CD4-positive, alpha-beta T cell treated with Interleukin-10 for 1 hour (primary cell): Measurements from ENCODE around the gene GLB1L2.

Experiments
- DNase-seq: peaks from one replicate; pipeline ENCODE4 v3.0.0-alpha.2; 2020

The GLB1L2 gene

DNA sequence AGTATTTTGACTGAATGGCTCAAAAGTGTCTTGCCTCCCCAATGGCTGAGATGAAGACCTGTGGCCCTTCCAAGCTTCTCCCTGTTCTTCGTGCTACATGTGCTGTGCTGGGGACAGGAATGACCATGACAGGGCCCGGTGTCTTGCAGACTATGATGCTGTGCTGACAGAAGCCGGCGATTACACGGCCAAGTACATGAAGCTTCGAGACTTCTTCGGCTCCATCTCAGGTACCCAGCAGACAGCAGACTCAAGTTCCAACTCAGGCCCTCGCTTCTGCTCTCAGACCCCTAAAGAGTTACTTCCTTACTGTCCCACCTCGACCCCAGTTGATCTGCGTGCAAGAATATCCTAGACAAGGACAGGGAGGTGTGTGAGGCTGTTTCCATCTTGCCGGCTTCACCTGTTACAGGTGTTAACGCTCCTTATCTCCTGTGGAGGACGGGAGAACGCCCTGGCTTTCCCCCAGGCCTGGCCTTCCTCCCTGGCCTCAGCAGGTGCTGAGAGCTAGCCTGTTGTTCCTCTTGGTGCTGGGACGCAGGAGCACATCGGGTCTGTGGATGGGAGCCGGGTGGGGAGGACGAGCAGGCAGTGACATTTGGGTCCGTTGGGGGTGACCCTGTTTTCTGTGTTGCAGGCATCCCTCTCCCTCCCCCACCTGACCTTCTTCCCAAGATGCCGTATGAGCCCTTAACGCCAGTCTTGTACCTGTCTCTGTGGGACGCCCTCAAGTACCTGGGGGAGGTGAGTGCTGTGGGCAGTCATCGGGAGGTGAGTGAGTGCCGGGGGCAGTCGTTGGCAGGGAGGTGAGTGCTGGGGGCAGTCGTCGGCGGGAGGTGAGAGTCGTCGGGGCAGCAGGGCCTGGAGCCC is 38.1 kb downstream of the GLB1L2 start:
- no peak for DNase-seq

DNA sequence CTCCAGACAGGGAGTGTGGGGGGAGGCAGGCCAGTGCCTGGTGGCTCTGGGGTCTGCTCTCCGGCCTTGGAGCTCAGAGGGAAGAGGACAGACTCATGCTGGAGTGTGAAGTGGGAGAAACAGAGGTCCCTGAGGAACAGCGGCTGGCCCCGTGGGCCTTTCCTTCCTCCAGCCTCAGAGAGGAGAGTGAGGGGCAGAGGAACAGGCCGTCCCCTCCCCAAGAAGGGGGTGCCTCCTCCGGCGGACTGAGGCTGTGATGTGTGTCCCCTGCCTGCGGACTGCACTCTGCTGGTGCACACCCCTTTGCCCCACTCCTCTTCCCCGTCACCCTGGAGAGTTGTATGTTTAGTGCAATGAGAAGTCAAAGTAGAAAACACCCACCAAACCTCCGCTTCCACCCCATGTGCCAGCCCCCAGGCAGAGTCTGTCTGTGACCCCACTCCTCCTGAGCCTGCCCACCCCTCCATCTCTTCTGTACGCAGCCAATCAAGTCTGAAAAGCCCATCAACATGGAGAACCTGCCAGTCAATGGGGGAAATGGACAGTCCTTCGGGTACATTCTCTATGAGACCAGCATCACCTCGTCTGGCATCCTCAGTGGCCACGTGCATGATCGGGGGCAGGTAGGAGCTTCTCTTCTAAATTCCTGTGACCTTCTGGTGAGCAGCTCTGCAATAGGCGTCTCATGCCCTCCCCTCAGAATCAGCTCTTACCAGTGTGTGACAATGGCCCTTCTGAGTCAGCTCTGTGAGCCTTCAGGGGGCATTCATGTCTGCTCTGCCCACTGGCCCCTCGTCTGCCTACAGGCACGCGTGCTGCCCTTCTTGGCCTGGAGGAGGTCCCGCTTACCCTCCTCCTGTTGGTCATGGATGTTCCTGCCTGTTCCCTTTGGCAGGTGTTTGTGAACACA is 39.0 kb downstream of the GLB1L2 start:
- no peak for DNase-seq

DNA sequence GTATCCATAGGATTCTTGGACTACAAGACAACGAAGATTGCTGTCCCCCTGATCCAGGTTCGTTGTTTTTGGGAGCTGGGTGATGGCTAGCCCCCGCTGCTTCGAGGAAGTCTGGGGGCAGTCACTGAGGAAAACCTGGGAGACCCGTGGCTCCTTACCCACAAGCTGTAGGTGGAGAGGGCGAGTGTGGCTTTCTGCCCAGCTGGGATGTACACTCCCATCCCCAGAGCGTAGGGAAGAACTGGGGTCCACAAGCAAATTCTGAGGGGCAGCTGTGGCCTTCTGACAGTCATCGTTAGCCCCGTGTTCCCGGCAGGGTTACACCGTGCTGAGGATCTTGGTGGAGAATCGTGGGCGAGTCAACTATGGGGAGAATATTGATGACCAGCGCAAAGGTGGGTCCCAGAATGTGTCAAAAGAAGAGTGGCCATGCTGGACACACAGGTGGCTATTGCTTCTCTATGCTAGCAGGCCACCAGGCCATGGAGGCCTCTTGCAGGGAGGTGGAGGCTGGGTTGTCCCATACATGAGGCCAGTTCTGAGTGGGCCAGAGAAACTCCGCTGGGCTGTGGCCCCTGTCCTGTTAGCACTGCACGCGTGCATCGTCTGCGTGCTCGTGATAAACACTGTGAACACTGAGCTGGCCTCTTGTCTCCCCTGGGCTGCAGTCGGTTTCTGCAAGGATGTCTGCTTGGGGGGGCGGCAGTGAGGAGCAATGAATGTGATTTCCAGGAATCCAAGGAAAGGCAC is 39.8 kb downstream of the GLB1L2 start:
- DNase-seq: no peak

DNA sequence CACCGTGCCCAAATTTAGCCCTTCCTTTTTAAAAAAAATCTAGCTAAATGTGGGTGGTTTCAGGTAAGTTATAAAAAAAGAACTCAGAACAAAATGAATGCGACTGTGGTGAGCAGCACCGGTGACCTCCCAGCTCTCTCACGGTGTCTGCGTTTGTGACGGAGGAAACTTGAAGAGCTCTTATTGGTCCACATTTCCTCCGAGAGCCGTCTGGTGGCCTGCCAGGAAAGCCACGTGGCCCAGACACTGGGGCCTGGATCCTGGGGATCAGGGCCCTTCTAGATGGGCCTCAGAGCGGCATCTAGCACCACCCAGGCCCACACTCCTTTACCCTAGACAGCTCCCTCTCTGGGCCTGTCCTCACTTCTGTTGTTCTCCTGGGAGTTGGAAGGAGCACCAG is 40.7 kb downstream of the GLB1L2 start:
- no peak for DNase-seq

DNA sequence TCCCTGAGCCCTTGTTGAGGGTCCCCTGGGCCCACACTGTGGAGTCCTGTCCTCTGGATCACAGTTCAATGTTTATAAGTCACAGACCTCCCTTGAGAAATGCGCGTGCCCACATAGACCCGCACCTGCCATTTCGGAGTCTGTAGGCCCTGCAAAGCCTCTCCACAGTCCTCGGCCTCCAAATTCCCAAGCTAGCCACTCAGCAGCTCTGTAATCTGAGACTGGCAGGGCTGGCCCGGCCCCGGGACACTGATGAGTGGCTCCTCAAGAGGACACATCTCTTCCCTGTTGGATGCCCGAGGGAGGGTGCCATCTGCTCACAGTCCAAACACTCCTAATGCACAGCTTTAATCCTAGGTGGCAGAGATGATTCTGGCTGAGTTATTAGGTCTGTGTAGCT is 41.2 kb downstream of the GLB1L2 start:
- no peak for DNase-seq

DNA sequence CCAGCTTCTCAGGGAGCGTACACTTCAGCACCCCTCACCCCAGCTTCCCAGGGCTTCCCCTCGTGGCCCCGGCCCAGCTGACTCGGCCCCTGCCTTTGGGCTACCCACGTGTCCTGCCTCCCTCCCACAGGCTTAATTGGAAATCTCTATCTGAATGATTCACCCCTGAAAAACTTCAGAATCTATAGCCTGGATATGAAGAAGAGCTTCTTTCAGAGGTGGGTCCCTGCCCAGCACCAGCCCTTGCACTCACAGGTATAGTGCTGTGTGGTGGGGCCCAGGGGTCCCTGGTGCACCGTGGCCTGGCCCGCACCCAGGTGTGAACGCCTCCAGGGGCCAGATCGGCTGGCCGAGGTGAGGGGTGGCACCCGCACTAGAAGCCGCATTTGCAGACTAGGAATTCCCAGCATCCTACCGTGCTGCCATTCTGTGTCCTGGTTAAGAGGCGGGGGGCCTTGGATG is 41.8 kb downstream of the GLB1L2 start:
- DNase-seq: no peak

DNA sequence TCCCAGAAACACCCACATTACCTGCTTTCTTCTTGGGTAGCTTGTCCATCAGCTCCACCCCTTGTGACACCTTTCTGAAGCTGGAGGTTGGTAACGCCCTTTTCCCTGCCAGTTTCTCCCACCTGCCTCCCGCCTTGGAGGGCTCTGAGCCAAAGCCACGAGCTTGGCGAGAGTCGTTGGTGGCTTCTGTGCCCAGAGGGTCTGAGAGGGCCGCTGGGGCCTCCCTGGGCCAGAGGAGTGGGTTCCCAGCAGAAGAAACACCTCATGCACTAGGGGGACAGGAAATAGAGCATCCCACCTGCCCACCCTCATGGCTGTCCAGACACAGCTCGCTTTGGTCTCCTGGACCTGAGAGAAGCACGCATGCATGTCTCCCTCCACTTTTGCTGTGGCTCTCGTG is 42.4 kb downstream of the GLB1L2 start:
- no peak for DNase-seq

DNA sequence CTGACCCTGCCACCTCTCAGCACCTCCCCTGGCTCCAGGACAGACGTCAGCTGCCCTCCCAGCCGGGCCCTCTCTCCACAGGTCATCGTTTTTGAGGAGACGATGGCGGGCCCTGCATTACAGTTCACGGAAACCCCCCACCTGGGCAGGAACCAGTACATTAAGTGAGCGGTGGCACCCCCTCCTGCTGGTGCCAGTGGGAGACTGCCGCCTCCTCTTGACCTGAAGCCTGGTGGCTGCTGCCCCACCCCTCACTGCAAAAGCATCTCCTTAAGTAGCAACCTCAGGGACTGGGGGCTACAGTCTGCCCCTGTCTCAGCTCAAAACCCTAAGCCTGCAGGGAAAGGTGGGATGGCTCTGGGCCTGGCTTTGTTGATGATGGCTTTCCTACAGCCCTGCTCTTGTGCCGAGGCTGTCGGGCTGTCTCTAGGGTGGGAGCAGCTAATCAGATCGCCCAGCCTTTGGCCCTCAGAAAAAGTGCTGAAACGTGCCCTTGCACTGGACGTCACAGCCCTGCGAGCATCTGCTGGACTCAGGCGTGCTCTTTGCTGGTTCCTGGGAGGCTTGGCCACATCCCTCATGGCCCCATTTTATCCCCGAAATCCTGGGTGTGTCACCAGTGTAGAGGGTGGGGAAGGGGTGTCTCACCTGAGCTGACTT is 43.2 kb downstream of the GLB1L2 start:
- DNase-seq: no peak

DNA sequence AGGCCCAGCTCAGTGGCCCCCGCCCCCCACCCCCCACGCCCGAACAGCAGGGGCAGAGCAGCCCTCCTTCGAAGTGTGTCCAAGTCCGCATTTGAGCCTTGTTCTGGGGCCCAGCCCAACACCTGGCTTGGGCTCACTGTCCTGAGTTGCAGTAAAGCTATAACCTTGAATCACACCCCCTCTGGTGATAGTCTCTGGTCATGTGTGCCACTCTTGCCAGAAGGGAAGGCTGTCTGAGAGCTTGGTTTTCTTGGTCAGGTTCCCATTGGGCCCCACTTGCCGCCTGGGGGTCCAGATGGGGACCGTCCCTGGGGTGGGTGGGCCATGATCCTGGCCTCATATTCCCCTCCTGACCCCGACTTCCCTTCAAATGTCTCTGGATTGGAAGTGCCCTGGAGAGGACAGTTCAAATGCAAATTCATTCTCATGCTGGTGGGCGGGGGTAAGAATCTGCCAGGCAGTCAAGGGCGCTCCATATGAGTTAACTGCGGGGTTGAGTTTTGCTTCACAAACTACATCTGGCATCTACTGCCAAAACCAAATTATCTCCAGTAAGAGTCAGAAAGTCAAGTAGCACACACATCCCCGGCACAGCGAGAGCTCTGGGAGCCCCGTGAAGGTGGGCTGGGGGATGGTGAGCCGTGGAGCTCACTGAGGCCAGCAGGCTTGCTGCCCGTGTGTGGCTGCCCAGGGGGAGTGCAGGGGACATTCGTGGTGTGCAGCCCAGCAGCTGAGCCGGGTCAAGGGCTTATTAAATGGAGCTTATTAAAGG is 44.5 kb downstream of the GLB1L2 start:
- DNase-seq: no peak

DNA sequence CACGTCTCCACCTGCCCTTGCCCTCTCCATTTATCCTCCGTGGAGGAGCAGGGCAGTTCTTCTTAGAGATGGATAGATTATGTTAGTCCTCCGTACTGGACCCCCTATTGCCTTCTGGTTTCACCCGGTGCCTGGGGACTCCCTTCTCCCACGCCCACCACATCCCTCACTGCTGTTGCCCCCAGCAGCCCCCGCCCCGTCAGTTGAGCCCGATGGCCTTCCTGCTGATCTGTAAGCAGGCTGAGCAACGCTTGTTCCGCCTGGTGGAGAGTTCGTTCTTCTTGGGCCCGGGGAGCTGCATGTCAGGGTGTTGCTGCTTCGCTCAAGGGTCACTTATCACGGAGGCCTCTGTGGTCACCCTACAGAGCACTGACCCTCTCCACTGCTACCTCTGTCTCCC is 46.1 kb downstream of the GLB1L2 start:
- DNase-seq: no peak

DNA sequence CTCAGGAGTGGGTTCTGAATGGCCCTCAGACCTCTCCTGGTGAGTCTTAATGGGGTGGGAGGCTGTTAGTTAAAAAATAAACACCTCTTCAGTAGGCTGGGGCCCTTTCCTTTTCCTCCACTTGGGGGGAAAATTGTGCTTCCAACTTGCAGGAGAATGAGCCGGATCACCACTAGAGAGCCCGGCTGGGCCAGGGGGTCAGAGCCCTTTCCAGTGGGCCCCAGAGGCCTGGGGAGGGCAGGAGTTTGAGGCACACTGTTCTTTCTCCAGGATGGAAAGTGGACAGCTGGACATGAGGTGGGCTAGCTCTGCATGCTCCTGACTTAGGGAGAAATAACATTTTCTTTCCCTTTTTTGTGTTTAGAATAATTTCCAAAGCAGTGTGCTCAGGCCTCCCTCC is 47.5 kb downstream of the GLB1L2 start:
- DNase-seq: no peak

DNA sequence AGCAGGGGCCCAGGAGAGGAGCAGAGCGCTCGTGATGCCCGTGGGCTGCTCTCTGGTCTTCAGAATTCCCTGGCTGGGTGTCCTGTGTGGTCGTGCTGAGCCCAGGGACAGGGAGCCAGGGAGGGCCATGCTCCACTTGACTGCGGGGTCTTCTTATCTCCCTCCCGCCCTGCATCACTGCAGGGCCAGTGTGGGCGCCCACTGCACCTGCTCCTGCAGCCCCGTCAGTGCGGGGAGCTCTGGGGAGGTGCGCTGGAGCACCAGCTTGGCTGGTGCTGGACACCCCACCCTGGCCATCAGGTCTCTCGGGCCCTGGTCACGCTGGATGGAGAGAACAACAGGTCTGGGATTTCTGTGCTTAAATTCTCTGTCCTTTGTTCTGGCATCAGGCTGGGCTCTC is 48.4 kb downstream of the GLB1L2 start:
- no peak for DNase-seq

DNA sequence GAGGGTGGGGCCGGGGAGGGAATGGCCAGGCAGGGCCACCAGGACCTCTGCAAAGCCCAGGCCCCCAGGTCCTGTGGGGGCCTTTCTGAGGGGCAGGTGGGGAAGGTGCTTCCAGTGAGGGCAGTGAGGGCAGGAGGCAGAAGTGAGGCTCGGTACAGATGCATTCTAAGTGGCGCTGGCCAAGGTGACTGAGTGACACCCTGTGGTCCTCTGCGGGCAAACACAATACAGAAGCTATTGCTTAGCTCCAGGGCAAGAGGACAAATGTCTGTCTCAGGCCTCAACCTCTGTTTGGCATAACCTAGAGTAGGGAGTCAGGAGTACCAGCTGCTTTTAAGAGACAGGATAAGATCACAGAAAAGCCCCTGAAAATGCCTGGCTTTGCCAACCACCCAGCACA is 49.0 kb downstream of the GLB1L2 start:
- DNase-seq: no peak

DNA sequence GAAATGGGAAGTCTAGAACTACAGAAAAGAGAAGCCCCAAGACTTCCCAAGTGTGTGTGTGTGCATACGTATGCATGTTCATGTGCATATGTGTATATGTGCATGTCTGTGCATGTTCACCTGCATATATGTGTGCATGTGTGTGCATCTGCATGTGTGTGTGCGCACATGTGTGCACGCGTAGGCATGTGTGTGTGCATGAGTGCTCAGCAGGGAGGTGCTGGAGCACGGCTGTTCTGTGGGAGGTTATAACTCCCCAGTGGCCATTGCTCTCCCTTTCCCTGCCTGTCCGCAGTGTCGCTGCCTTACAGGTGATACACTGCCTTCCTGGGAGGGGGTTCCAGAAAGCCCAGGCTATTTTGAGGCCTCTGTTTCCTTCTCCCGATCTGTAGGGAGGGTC is 50.5 kb downstream of the GLB1L2 start:
- no peak for DNase-seq

DNA sequence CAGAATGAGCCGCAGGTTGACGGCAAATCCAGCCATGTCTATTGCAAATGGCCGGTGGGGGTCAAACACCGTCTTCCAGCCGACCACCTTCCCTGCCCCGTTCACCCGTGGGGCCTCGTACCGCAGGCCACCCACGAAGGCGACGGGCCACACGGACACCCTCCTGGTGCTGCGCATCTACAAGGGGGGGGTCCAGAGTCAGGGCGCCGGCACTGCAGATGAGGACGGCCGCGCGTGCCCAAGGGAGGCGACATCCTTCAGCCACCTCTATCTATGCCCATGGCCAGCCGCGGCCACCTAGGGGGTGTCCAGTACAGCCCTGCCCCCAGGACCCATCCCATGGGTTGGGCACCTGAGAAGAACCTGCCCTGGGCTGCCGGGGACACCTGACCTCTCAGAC is 51.0 kb downstream of the GLB1L2 start:
- no peak for DNase-seq

DNA sequence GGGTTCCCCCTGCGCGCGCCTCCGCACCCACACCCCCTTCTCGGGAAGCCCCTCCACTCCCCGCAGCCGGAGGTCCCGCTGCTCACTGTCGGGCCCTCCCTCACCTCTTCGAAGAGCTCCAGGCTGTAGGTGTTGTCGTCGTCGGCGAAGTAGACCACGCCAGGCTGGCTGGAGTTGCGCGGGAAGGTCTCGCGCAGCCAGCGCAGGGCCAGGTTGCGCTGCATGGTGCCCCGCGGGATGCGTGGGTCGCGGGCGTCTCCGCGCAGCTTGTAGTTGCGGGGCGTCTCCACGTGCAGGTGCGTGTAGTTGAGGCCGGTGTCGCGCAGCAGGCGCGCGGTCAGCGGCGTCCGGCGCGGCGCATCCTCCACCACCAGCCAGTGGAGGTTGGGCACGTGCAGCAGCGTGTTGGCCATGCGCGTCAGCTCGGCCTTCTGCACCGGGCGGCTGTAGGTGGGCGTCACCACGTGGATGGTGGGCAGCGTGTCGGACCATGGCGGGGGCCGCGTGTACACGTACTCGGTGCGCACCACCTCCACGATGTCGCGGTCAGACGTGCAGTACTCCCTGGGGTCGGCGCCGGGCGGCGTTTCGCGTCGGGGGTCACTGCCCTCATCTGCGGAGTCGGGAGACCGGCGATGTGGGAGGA is 51.9 kb downstream of the GLB1L2 start:
- no peak for DNase-seq

DNA sequence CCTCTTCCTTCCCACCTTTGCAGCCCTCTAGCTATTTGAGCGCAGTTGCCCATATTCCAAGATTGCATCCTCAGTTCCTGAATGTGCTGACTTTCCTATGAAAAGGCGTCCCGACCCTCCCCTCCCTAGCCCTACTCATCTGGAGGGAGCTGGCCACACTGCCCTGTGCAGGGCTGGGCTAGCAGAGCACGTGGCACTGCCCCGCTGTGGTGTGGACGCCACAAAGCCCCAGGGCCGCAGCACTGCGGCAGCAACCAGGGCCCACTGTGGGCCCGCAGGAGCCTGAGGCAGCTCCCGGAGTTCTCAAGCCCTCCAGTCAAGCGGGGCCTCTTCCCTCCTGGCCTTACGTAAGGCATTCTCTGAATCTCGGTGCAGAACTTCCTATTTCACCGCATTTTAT is 52.6 kb downstream of the GLB1L2 start:
- no peak for DNase-seq

DNA sequence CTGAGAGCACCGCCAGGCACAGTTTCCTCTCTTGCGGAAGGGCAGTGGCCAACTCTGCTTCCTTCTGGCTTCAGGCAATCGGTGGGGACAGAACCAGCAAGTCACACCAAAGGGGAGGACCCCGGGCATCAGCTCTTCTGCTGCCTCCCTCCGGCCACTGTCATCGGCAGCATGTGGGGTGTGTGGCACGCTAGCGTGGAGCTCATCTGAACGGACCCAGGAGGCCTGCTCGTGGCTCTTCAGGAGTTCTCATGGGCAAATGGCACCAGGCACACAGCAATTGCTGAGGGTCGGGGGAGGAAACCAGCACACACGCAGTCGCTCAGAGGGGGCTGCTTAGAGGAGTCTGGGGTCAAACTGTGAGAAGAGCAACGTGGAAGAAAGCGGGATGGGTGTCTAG is 53.4 kb downstream of the GLB1L2 start:
- DNase-seq: no peak

DNA sequence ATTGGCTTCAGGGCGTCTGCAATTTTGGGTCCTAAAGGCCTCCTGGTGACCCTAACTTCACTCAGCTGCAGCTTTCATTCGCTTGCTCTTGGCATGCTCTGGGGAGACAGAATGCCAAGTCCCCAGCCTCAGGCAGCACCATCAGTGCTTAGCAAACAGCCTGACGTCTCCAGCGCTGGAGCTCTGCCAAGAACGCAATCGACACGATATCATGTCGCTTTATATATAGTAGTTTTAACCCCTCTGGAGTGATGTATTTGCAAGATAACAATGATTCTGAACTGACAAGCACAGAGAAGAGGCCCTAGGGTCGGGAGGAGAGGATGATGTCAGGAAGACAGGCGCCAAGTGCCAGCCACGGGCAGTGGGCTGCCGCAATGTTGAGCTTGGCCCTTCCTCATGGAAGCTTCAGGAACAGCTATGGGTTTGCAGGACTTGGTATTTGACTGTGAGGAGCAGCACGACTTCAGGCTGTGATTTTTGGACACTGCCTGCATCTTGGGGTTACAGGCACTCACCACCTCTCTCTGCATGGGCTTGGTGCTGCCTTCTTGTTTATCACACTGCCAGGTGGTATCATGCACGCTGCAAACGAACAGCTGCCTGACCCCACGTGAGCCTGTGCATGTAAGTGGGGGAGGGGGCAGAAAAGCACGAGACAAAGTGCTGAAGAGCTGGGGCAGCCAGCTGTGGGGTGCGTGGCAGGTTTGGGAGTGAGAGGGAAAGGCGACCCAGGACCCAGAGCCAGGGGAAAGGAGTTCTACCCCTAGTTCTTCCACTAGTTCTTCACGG is 54.2 kb downstream of the GLB1L2 start:
- no peak for DNase-seq

DNA sequence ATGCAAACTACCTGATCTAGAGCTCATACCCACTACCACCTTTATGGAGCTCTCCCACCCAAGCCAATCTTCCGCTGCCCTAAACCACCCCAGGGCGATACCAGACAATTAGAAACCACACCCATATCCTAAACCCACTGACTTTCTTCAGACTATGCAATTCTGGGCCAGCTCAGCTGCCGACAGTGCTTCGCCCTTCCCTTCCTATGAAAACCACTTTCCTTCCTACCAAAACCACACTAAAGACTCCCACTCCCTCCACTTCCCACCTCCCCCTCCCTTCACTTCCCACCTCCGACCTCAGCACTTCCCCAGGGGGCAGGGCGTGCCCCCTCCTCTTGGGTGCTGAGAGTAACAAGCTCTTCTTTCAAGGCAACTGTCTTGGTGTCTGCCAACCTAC is 55.2 kb downstream of the GLB1L2 start:
- peak; percentile 12 for DNase-seq

DNA sequence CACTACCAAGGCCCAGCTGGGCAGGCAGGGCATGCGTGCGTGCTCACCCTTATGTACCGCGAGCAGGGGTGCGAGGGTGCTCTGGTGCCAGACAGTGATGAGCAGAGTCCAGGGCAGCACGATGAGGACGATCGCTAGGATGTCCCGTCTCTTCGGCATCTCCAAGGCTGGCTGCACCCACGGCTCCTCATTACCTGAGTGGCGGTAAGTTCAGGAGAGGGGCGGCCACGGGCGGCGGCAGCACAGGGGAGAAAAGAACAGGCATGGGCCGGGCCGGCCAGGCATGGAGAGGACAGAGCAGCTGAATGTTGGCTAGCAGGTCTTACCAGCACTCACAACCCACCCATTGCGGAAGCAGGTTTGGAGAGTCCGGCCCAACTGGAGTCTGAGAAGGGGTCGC is 55.7 kb downstream of the GLB1L2 start:
- DNase-seq: no peak
